CD14-positive monocyte (primary cell): ENCODE measurements around the gene ITSN1. TPM values are rescaled to one million over a fixed set of nuclear protein-coding genes. Genes with fewer than 3 reads are reported as not detected.
"Not testable (repeated sequence)": the region's sequence is repeated elsewhere in the genome, so short reads cannot be mapped to it uniquely, and the experiment has no call there.

Source experiments
- DNase-seq, 3 donors: peaks; one replicate each; pipeline ENCODE4 v3.0.0-alpha.2; 2011 to 2022
- H2AFZ ChIP-seq: 2 replicates; pipeline ENCODE4 v1.6.0; 2012; ENCODE audit warnings: mild to moderate bottlenecking, low read depth, low read length, inconsistent platforms; ENCODE audit not compliant: insufficient read depth, poor library complexity, severe bottlenecking
- H3K27ac ChIP-seq, 2 donors: 1 replicate in 1 of 2; 2 replicates in 1 of 2; pipeline ENCODE4 v1.5.1; 2012 to 2013; ENCODE audit warnings: low read length in 2 of 2, control low read depth in 1 of 2, inconsistent platforms in 1 of 2, low read depth in 1 of 2, mild to moderate bottlenecking in 1 of 2
- H3K27me3 ChIP-seq, 2 donors: one replicate each; pipeline versions ENCODE4 v1.6.0 to v1.6.1; 2011 to 2013; ENCODE audit warnings: low read length in 2 of 2; ENCODE audit not compliant: control insufficient read depth in 2 of 2, insufficient read depth in 2 of 2
- H3K36me3 ChIP-seq, 2 donors: replicated peaks in 1 of 2; 1 replicate in 1 of 2; 2 replicates in 1 of 2; pipeline versions ENCODE4 v1.5.1 to v1.6.1; 2012 to 2013; ENCODE audit warnings: low read length in 2 of 2, control low read depth in 1 of 2, inconsistent platforms in 1 of 2, mild to moderate bottlenecking in 1 of 2; ENCODE audit not compliant: insufficient read depth in 2 of 2, control insufficient read depth in 1 of 2
- H3K4me1 ChIP-seq, 2 donors: 1 replicate in 1 of 2; 2 replicates in 1 of 2; pipeline versions ENCODE4 v1.5.1 to v1.6.1; 2012 to 2013; ENCODE audit warnings: low read length in 2 of 2, control low read depth in 1 of 2, inconsistent platforms in 1 of 2, mild to moderate bottlenecking in 1 of 2, moderate library complexity in 1 of 2; ENCODE audit not compliant: insufficient read depth in 2 of 2, control insufficient read depth in 1 of 2
- H3K4me2 ChIP-seq: replicated peaks from 2 replicates; pipeline ENCODE3; 2012; ENCODE audit warnings: low read length, moderate library complexity, mild to moderate bottlenecking; ENCODE audit not compliant: poor library complexity, severe bottlenecking; ENCODE audit errors: extremely low read depth
- H3K4me3 ChIP-seq, 3 experiments: fragments of 200-600 bp in 1 of 3; sonication (generic) in 1 of 3; replicated peaks in 1 of 3; 1 replicate in 2 of 3; 2 replicates in 1 of 3; pipeline ENCODE4 v1.5.1; 2011 to 2013; ENCODE audit warnings: low read length in 3 of 3, mild to moderate bottlenecking in 3 of 3, control low read depth in 2 of 3, low read depth in 2 of 3, inconsistent platforms in 1 of 3, moderate library complexity in 1 of 3
- H3K79me2 ChIP-seq: 2 replicates; pipeline ENCODE4 v1.6.0; 2012; ENCODE audit warnings: mild to moderate bottlenecking, control low read depth, inconsistent platforms, low read length, moderate library complexity; ENCODE audit not compliant: insufficient read depth
- H3K9ac ChIP-seq: 2 replicates; pipeline ENCODE4 v1.6.0; 2017; ENCODE audit warnings: low read length, mild to moderate bottlenecking; ENCODE audit not compliant: insufficient read depth, poor library complexity, severe bottlenecking
- H3K9me3 ChIP-seq, 2 donors: replicated peaks in 1 of 2; 1 replicate in 1 of 2; 2 replicates in 1 of 2; pipeline versions ENCODE4 v1.5.1 to v1.6.1; 2012 to 2013; ENCODE audit warnings: low read length in 2 of 2, control low read depth in 1 of 2; ENCODE audit not compliant: control insufficient read depth in 1 of 2, insufficient read depth in 1 of 2
- H4K20me1 ChIP-seq: 2 replicates; pipeline ENCODE4 v1.6.0; 2012; ENCODE audit warnings: mild to moderate bottlenecking, low read length, control low read depth, moderate library complexity; ENCODE audit not compliant: insufficient read depth
- H3K27ac Mint-ChIP-seq, 7 donors: one replicate each; pipeline ENCODE4 v1.8.0; 2020; ENCODE audit warnings: mild to moderate bottlenecking in 7 of 7, mixed read lengths in 7 of 7, moderate library complexity in 6 of 7, inconsistent platforms in 2 of 7
- H3K27me3 Mint-ChIP-seq, 3 donors: one replicate each; pipeline ENCODE4 v1.8.0; 2021 to 2022; ENCODE audit warnings: low read depth in 3 of 3, mild to moderate bottlenecking in 3 of 3, mixed read lengths in 3 of 3, moderate library complexity in 3 of 3, inconsistent platforms in 1 of 3
- H3K36me3 Mint-ChIP-seq, 2 donors: one replicate each; pipeline ENCODE4 v1.8.0; 2020; ENCODE audit warnings: mixed read lengths in 2 of 2, inconsistent platforms in 1 of 2, mild to moderate bottlenecking in 1 of 2
- H3K4me1 Mint-ChIP-seq: one replicate; pipeline ENCODE4 v1.8.0; 2020; ENCODE audit warnings: mild to moderate bottlenecking, mixed read lengths
- H3K4me3 Mint-ChIP-seq, 2 donors: one replicate each; pipeline ENCODE4 v1.8.0; 2020; ENCODE audit warnings: mild to moderate bottlenecking in 2 of 2, mixed read lengths in 2 of 2, moderate library complexity in 1 of 2
- H3K9me3 Mint-ChIP-seq, 7 donors: one replicate each; pipeline ENCODE4 v1.8.0; 2020 to 2022; ENCODE audit warnings: mixed read lengths in 7 of 7, mild to moderate bottlenecking in 6 of 7, moderate library complexity in 6 of 7, inconsistent platforms in 2 of 7
- CTCF ChIP-seq: fragments of 200-600 bp; IDR thresholded peaks from one replicate; pipeline ENCODE4 v1.8.0; 2022; ENCODE audit warnings: antibody characterized with exemption, mild to moderate bottlenecking
- WGBS: methylation state at CpG from one replicate; pipeline ENCODE4 v1.1.5; 2013; ENCODE audit warnings: missing lambda C conversion rate; ENCODE audit not compliant: insufficient coverage; 5-methylcytosine and 5-hydroxymethylcytosine counted together
- intact Hi-C, 2 donors: fragments of 100-400 bp; cut with micrococcal nuclease; formaldehyde crosslinking; loops; one replicate each; pipeline versions ENCODE4 v1.15.0 to v1.15.1; 2023
- polyA plus RNA-seq, 3 donors: library from polyadenylated mRNA; depleted of rRNA in 1 of 3; unstranded in 2 of 3; stranded (reverse) in 1 of 3; fragments of 300-500 nt in 2 of 3; fragments of >200 nt in 1 of 3; fragmentation: Illumina TruSeq in 2 of 3; gene quantifications; 1 replicate in 2 of 3; 2 replicates in 1 of 3; pipeline ENCODE4 v1.2.3, GENCODE V29; 2012 to 2021

ITSN1 gene
- polyA plus RNA-seq, 3 donors: 4.7 to 10.3 (median 5.1) TPM

GRCh38 chr21:33931052-33931798 lies 288.9 kb downstream of the ITSN1 start:
- H3K79me2 ChIP-seq, H4K20me1 ChIP-seq, H3K9me3 ChIP-seq, H3K36me3 ChIP-seq, H3K9me3 Mint-ChIP-seq, H3K27me3 ChIP-seq, H3K36me3 Mint-ChIP-seq, H3K27me3 Mint-ChIP-seq, intact Hi-C loops: not testable (repeated sequence)
- peak in 1 of 3 donors; percentile 49 for DNase-seq
- H3K4me2 ChIP-seq: peak overlapping the region; percentile 75
- peak overlapping the region; percentile 50 to 88 (median 80) for H3K4me3 ChIP-seq
- H3K27ac Mint-ChIP-seq: peak overlapping the region; percentile 84 to 98 (median 94)
- H2AFZ ChIP-seq: peak overlapping the region; percentile 86
- 95% methylated on average over 4 of the region's 34 CpGs for WGBS
- H3K27ac ChIP-seq: peak overlapping the region; percentile 66 to 92
- H3K4me1 Mint-ChIP-seq: peaks cover 27% of the 10 kb centered on the region
- peaks cover 14 to 19% of the 10 kb centered on the region in 2 donors for H3K4me1 ChIP-seq
- peak overlapping the region; percentile 90 to 97 for H3K4me3 Mint-ChIP-seq
- peak overlapping the region; percentile 62 for H3K9ac ChIP-seq

DNA sequence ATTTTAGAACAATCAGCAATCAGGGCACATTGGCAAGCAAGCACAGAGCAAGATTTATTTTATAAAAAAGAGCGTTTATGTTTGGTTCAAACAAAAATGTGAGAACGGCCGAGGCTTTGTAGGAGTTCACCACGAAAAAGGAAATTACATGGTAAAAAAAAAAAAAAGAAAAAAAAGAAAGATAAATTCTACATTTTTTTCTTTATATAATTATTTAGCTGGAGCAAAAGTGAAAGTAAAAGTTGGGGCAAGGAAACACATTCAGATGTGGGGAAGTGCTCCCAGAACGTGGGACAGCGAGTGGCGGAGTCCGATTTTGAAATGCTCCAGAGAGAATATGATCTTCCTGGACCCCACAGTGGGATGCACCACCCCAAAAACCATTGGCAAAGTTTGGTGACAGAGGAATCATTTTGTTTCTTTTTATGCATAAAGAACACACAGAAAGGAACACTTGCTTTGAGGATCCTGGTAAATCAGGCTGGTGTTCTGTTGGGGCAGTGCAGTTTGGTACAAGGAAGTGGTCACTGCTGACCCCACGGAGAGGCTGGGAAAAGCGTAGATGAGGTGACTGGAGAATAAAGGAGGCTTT lies 289.6 kb downstream of the ITSN1 start:
- Histone ChIP-seq H3K9ac (peak overlapping the region; percentile 62), H3K9me3 (no peaks in the 10 kb centered on the region), H3K4me2 (peak overlapping the region; percentile 75), H3K4me1 (peaks cover 21 to 25% of the 10 kb centered on the region in 2 donors), H3K27me3 (no peaks in the 10 kb centered on the region), H2AFZ (peak overlapping the region; percentile 86), H3K36me3 (no peaks in the 10 kb centered on the region), H3K4me3 (peak overlapping the region; percentile 50 to 88 (median 80)), H3K79me2 (no peaks in the 10 kb centered on the region), H3K27ac (peak overlapping the region; percentile 66 to 92), H4K20me1 (no peaks in the 10 kb centered on the region)
- TF ChIP-seq CTCF: no peak
- no peaks in the 10 kb centered on the region for H3K9me3 Mint-ChIP-seq
- peak; percentile 27 to 55 (median 50) for DNase-seq
- H3K27me3 Mint-ChIP-seq: peaks cover 0 to 2% (median 0%) of the 10 kb centered on the region in 3 donors
- no peaks in the 10 kb centered on the region for H3K36me3 Mint-ChIP-seq
- peaks cover 33% of the 10 kb centered on the region for H3K4me1 Mint-ChIP-seq
- H3K4me3 Mint-ChIP-seq: peak overlapping the region; percentile 90 to 97
- WGBS: 0% methylated on average over 6 of the region's 10 CpGs
- H3K27ac Mint-ChIP-seq: peak overlapping the region; percentile 91 to 98 (median 94)
- intact Hi-C loops: no loop called here
